ENCODE results near the gene PPP2R3B.
"Not testable (repeated sequence)": the region's sequence is repeated elsewhere in the genome, so short reads cannot be mapped to it uniquely, and the experiment has no call there.

The PPP2R3B gene

DNA sequence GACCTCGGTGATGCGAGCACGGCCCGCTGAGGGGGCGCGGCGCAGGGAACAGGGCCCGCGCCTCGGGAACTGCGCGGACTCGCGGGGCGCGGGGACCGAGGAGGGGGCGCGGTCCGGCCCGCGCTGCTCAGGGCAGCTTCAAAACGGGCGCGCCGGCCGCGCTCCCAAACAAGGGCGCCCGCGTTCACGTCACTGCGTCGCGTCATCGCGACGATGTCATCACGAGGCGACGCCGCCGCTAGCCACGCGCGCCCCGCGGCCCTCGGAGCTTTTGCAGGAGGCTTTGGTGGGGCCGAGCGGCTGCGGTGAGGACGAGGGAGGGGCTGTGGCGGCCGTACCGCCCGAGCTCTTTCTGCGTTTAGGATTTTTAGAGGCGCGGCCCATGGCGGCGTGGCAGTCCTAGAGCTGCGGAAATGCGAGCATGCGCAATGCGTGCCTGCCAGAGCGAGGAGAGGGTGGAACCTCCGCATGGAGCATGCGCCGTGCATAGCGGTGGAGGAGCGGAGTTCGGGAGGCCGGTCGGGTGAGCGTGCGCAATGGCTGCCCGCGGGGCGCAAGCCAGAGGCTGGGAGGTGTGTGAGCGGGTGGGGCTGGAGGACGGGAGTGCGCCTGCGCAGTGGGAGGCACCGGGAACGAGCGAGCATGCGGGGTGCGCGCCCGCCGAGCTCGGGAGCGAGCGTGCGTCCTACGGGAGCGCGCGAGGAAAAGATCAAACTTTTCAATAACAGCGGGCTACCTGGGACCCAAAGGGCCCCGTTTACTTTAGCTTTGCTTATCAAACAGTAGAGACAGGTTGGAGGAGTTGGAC is at the start of gene PPP2R3B:
PPP2R3B (minus strand) TSS at position 140 of the 808 bp plus-strand sequence. CDS start 216 bp downstream, outside the sequence.
- peak; percentile 99 for DNase-seq

GRCh38 chrX:435536-436122 is 48.9 kb upstream of the PPP2R3B start:
- DNase-seq, result no peak

DNA sequence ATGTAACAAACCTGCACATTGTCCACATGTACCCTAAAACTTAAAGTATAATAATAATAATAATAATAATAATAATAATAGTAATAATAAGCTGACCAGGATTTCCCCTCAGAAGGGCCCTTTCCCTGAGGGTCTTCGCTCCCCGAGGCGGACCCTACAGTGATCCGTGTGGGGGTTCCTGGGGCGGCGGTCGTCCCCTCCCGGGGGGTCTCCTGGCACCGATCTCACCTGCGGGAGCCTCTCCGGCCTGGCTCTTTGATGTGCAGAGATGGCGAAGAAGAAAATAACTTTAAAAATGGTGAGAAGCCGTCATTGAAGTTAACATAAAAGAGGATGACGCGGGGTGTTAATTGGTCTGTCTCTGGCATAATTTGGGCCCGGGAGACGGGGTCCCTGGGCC is 48.2 kb upstream of the PPP2R3B start:
- no peak for DNase-seq

DNA sequence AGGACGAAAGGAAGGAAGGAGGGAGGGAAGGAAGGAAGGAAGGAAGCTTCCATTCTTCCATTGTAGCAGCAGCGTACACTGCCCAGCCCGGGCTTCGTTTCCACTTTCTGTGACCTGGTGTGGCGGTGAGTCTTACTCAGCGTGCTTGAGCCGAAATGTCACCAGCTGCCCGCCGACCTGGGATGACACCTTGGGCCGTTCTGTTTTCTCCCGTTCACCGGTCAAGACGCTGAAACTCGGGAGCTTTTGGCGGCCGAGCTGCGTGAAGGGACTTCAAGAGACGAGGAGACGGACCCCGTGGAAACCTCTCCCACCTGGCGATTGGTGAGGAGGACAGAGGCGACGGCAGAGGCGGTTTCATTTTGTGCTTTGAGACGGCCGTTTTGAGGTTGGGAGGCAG is 47.1 kb upstream of the PPP2R3B start:
- no peak for DNase-seq

- not testable (repeated sequence) for DNase-seq
These were observed 46.0 kb upstream of the PPP2R3B start for GRCh38 chrX:432666-433065.

- no peak for DNase-seq
These were observed 44.9 kb upstream of the PPP2R3B start for GRCh38 chrX:431492-432111.

DNA sequence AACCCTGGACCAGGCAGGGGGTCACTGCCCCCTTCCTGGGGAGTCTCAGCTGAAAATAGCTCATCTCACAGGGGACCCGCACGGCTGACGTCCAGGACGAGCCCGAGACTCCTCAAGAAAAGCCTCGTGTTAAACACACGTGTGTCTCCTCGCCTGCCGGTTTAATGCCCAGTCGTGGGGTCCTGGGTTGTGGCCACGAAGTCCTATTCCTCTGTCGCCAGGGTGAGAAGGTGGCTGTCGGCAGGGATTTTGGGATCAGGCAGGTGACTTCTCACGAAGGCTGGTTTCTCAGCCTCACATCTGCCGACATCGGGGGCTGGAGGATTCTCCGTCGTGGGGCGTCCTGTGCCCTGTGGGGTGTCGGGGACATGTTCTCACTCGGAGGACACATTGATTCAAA is 44.3 kb upstream of the PPP2R3B start:
- no peak for DNase-seq

- no peak for DNase-seq
These were observed 42.6 kb upstream of the PPP2R3B start for GRCh38 chrX:429266-429825.

DNA sequence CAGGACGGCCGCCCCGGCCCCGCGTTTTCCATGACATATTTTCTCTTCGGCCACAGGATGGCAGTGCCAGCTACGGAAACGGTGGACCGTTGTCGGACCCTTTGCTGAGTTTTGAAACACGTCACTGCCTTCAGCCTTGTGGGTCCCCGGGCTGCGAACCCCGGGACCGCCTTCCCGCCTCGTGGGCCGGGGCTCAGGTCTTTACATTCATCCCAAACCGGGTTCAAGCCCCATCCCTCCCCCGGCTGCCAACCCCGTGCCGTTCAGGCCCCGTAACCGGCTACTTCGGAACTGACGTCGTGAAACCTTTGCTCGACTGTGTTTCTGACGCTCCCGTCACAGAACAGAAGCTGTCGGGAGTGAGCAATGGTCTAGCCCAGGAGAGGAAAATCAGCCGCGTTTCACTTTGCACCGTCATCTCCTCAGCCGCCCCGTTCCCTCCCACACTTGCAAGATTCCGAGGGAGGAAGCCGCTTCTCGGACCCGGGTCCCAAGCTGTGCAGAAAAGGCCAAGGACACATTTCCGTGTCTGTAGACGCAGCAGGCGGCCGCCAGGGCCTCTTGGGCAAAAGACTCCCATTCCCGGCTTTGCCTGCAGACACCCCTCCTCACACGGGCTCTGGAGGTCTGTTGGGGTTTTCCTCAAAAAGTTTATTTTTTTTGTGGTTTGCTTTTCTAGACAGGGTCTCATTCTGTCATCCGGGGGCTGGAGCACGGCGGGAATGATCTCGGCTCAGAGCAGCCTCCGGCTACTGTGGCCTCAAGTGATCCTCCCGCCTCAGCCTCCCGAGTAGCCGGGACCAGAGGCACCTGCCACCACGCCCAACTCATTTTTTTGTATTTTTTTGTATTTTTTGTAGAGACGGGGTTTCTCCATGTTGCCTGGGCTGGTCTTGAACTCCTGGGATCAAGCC is 41.4 kb upstream of the PPP2R3B start:
- DNase-seq, result no peak

- no peak for DNase-seq
These were observed 40.2 kb upstream of the PPP2R3B start for GRCh38 chrX:426881-427280.

DNA sequence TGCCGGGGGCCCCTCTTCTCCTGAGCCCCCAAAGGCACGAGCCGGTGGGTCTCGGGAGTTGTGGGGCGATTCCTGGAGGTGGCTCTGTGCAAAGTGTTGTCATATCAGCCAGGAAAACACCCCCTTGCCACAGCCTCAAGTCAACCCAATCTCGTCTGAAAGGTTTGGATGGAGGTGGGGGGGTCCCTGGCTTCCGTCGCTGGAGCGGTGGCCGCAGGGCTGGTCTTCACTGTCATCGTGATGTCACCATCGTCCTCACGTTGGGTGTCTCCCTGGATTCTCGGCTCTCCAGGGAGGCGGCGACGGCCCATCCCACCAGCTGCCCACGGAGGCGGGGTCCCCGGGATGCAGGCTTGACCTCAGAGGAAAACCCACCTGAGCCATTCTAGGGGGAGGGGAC is 38.3 kb upstream of the PPP2R3B start:
- no peak for DNase-seq

- DNase-seq, result no peak
These were observed 35.1 kb upstream of the PPP2R3B start for GRCh38 chrX:421646-422391.

DNA sequence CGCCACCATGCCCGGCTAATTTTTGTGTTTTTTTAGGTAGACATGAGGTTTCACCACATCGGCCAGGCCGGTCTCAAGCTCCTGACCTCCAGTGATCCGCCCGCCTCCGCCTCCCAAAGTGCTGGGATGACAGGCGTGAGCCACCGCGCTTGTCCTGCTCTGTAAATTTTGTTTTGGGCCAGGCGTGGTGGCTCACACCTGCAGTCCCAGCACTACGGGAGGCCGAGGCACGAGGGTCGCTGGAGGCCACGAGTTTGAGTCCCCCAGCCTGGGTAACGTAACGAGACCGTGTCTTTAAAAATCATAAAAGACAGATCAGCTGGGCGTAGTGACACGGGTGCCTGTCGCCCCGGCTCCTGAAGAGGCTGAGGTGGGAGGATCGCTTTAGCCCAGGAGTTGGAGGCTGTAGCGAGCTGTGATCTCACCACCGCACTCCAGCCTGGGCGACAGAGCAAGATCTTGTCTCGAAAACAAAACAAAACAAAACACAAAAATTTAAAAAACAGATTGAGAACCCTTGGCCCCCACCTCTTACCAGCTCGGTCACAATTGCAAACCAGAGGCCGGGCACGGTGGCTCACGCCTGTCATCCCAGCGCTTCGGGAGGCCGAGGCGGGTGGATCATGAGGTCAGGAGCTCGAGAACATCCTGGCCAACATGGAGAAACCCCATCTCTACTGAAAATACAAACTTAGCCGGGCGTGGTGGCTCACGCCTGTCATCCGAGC is 34.0 kb upstream of the PPP2R3B start:
- DNase-seq, result no peak

- DNase-seq, result no peak
These were observed 32.4 kb upstream of the PPP2R3B start for GRCh38 chrX:418927-419729.

GRCh38 chrX:415498-415897 is 28.8 kb upstream of the PPP2R3B start:
- not testable (repeated sequence) for DNase-seq

DNA sequence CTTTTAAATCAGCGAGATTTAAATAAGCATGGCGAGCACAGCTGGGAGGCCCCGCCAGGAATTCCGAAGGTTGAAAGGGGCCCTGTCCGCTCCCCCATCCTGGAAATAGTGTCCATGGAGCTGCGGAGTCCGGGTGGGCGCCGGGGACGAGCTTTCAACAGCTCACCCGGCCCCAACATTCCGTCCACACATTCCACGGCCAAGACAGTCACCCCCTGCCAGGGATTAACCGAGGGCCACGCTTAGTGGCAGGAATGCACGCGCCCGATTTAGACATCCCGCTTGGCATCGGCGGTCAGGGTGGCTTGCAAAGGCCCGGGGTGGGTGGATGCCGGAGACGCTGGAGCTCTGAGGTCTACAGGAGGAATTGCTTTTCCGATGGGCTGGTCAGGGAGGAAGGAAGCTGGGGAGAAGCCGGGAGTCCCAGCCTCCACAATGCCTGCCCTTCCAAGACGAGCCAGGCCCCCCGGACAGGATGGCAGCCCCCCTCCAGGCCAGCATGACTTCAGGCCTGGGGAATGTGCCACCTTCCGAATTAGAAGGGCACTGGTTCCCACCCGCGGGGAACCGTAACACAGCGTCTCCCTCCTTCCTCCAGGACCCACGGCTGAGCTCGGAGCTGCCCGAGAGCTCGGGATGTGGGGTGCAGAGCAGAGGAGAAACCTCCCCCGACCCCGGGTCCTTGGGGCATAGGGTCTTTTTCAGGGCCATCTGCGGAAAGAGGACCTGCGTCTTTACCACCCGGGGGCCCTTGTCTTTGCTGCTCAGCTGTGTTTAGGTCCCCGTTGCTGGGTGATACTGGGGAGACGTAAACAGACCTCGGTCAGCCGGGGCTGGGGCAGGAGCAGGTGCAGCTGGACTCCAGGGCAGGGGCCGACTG is 26.9 kb upstream of the PPP2R3B start:
- no peak for DNase-seq

DNA sequence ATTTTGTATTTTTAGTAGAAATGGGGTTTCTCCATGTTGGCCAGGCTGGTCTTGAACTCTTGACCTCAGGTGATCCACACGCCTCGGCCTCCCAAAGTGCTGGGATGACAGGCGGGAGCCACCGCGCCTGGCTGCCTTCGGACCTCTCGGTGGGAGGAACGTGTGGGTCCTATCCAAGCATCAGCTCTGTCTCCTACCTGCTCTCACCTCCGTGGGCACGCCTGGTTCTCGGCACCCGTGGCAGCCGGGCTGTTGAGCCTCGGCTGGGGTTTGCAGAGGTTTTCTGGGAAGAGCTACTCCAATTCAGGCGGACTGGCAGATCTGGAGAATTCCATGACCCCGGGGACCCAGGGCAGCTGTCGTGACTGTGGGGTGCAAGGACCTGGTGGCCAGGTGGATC is 23.6 kb upstream of the PPP2R3B start:
- DNase-seq, result no peak

DNA sequence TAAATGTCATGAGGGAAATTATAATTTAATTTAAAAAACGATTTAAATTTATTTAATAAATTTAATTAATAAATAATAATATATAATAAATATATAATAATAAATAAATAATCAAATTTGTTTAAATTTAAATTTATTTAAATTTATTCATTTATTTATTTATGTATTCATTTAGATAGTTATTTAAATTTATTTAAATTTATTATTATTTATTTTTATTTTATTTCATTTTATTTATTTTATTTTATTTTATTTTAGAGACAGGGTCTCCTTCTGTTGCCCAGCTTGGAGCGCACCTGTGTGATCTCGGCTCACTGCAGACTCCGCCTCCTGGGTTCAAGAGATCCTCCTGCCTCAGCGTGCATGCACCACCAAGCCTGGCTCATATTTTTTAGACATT is 18.4 kb upstream of the PPP2R3B start:
- DNase-seq, result no peak

DNA sequence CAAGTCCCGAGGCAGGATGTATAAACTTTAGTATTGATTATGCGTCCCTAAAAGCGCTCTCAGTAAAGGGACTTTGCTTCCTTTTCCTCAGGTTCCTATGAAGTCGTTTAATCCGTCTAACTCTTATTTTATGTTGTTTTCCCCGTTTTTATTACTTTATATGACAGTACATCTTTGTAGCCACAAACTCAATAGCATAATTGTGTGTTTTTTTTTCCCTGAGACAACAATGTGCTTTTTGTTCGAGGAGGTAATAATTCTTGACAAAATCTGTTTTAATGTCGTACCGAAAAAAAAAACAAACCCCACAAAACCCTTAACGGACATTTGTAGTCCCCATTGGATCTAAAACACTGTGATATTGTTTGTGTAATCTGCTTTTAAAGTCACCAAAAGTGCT is 17.9 kb upstream of the PPP2R3B start:
- no peak for DNase-seq
